H9 (cell line): Measurements from ENCODE around the gene ACAD8. TPM values are rescaled to one million over a fixed set of nuclear protein-coding genes. Genes with fewer than 3 reads are reported as not detected.
A peak's percentile ranks its signal among the peaks of the same experiment; 100 is the strongest.

ENCODE experiments used
- DNase-seq: peaks from one replicate; pipeline ENCODE4 v3.0.0-alpha.2; 2017
- H2AFZ ChIP-seq: one replicate; pipeline ENCODE4 v1.6.1; 2013; ENCODE audit warnings: mild to moderate bottlenecking, low read length, control low read depth, moderate library complexity
- H2AK5ac ChIP-seq: 2 replicates; pipeline ENCODE4 v1.6.1; 2013; ENCODE audit warnings: low read length, control low read depth, mixed read lengths; ENCODE audit not compliant: insufficient read length
- H2BK120ac ChIP-seq: one replicate; pipeline ENCODE4 v1.6.1; 2013; ENCODE audit warnings: low read depth, mild to moderate bottlenecking, low read length, control low read depth, inconsistent platforms; ENCODE audit not compliant: poor library complexity, severe bottlenecking
- H2BK12ac ChIP-seq: 2 replicates; pipeline ENCODE4 v1.6.1; 2013; ENCODE audit warnings: low read length, control low read depth, mixed read lengths, low read depth; ENCODE audit not compliant: insufficient read length
- H2BK15ac ChIP-seq: 2 replicates; pipeline ENCODE4 v1.6.1; 2013; ENCODE audit warnings: low read depth, low read length, control low read depth
- H2BK20ac ChIP-seq: one replicate; pipeline ENCODE4 v1.6.1; 2013; ENCODE audit warnings: low read depth, mild to moderate bottlenecking, low read length, control low read depth, inconsistent platforms; ENCODE audit not compliant: poor library complexity, severe bottlenecking
- H2BK5ac ChIP-seq: 2 replicates; pipeline ENCODE4 v1.6.1; 2013; ENCODE audit warnings: low read length, control low read depth, mixed read lengths; ENCODE audit not compliant: insufficient read length
- H3K14ac ChIP-seq: 2 replicates; pipeline ENCODE4 v1.6.1; 2013; ENCODE audit warnings: low read length, control low read depth; ENCODE audit not compliant: insufficient read depth
- H3K18ac ChIP-seq: 2 replicates; pipeline ENCODE4 v1.6.1; 2013; ENCODE audit warnings: low read depth, mild to moderate bottlenecking, mixed read lengths, low read length, control low read depth; ENCODE audit not compliant: insufficient read length
- H3K23ac ChIP-seq: 2 replicates; pipeline ENCODE4 v1.6.1; 2013; ENCODE audit warnings: low read length, control low read depth, mixed read lengths, low read depth; ENCODE audit not compliant: insufficient read length
- H3K23me2 ChIP-seq: 2 replicates; pipeline ENCODE4 v1.6.1; 2013; ENCODE audit warnings: low read depth, mild to moderate bottlenecking, mixed read lengths, low read length, control low read depth; ENCODE audit not compliant: insufficient read length, poor library complexity, severe bottlenecking
- H3K27ac ChIP-seq: 2 replicates; pipeline ENCODE4 v1.5.1; 2013; ENCODE audit warnings: low read length, control low read depth, mixed read lengths, low read depth; ENCODE audit not compliant: insufficient read length
- H3K27me3 ChIP-seq: 2 replicates; pipeline ENCODE4 v1.6.1; 2013; ENCODE audit warnings: low read length, control low read depth, inconsistent platforms; ENCODE audit not compliant: insufficient read depth
- H3K4ac ChIP-seq: 2 replicates; pipeline ENCODE4 v1.6.1; 2013; ENCODE audit warnings: low read depth, mild to moderate bottlenecking, control low read depth, inconsistent platforms, low read length, moderate library complexity
- H3K4me1 ChIP-seq: 2 replicates; pipeline ENCODE4 v1.6.1; 2013; ENCODE audit warnings: low read length, control low read depth, inconsistent platforms; ENCODE audit not compliant: insufficient read depth
- H3K4me2 ChIP-seq: 2 replicates; pipeline ENCODE4 v1.6.1; 2013; ENCODE audit warnings: low read length, control low read depth, mixed read lengths; ENCODE audit not compliant: insufficient read length, insufficient read depth
- H3K56ac ChIP-seq: 2 replicates; pipeline ENCODE4 v1.6.1; 2013; ENCODE audit warnings: low read depth, mild to moderate bottlenecking, mixed read lengths, low read length, control low read depth; ENCODE audit not compliant: insufficient read length
- H3K79me1 ChIP-seq: 2 replicates; pipeline ENCODE4 v1.6.1; 2013; ENCODE audit warnings: low read depth, mild to moderate bottlenecking, moderate library complexity, low read length, control low read depth, inconsistent platforms; ENCODE audit not compliant: insufficient read depth, poor library complexity, severe bottlenecking
- H3K79me2 ChIP-seq: 2 replicates; pipeline ENCODE4 v1.6.1; 2013; ENCODE audit warnings: low read length, control low read depth, inconsistent platforms; ENCODE audit not compliant: insufficient read depth
- H3K9ac ChIP-seq: 2 replicates; pipeline ENCODE4 v1.6.1; 2013; ENCODE audit warnings: low read length, control low read depth, mixed read lengths; ENCODE audit not compliant: insufficient read length; ENCODE audit errors: extremely low read depth
- H3K9me3 ChIP-seq: one replicate; pipeline ENCODE4 v1.6.1; 2013; ENCODE audit warnings: low read depth, low read length, inconsistent platforms; ENCODE audit not compliant: control insufficient read depth
- H3T11ph ChIP-seq: one replicate; pipeline ENCODE4 v1.6.1; 2013; ENCODE audit warnings: mild to moderate bottlenecking, low read length, control low read depth, inconsistent platforms
- H4K20me1 ChIP-seq: one replicate; pipeline ENCODE4 v1.6.1; 2013; ENCODE audit not compliant: control insufficient read depth, insufficient read length, insufficient read depth
- H4K5ac ChIP-seq: 2 replicates; pipeline ENCODE4 v1.6.1; 2013; ENCODE audit warnings: low read depth, mild to moderate bottlenecking, mixed read lengths, low read length, control low read depth; ENCODE audit not compliant: insufficient read length
- H4K8ac ChIP-seq: replicated peaks from 2 replicates; pipeline ENCODE4 v1.6.1; 2013; ENCODE audit warnings: low read length, control low read depth, mixed read lengths, low read depth; ENCODE audit not compliant: insufficient read length
- H4K91ac ChIP-seq: 2 replicates; pipeline ENCODE4 v1.6.1; 2013; ENCODE audit warnings: low read depth, mild to moderate bottlenecking, moderate library complexity, mixed read lengths, low read length, control low read depth; ENCODE audit not compliant: insufficient read length
- H3K27ac Mint-ChIP-seq, 3 experiments: 2 replicates in 2 of 3; 3 replicates in 1 of 3; pipeline ENCODE4 v1.8.0; 2020 to 2021; ENCODE audit warnings: mixed read lengths in 3 of 3, mild to moderate bottlenecking in 1 of 3, moderate library complexity in 1 of 3
- H3K27me3 Mint-ChIP-seq: 2 replicates; pipeline ENCODE4 v1.8.0; 2021; ENCODE audit warnings: low read depth, mild to moderate bottlenecking, moderate library complexity, mixed read lengths
- H3K36me3 Mint-ChIP-seq, 3 experiments: 2 replicates in 2 of 3; 3 replicates in 1 of 3; pipeline ENCODE4 v1.8.0; 2020 to 2021; ENCODE audit warnings: low read depth in 3 of 3, mixed read lengths in 3 of 3; ENCODE audit not compliant: insufficient read depth in 1 of 3
- H3K4me1 Mint-ChIP-seq, 2 experiments: 2 replicates each; pipeline ENCODE4 v1.8.0; 2020; ENCODE audit warnings: mixed read lengths in 2 of 2
- H3K4me3 Mint-ChIP-seq, 2 experiments: 2 replicates in 1 of 2; 3 replicates in 1 of 2; pipeline ENCODE4 v1.8.0; 2020 to 2021; ENCODE audit warnings: mild to moderate bottlenecking in 2 of 2, mixed read lengths in 2 of 2, moderate library complexity in 1 of 2
- H3K9me3 Mint-ChIP-seq, 2 experiments: 2 replicates in 1 of 2; 3 replicates in 1 of 2; pipeline ENCODE4 v1.8.0; 2020; ENCODE audit warnings: mild to moderate bottlenecking in 2 of 2, mixed read lengths in 2 of 2, moderate library complexity in 1 of 2
- WGBS: extraction: QIAGEN DNeasy Blood & Tissue Kit; methylation state at CpG from one replicate; pipeline ENCODE4 v1.1.7; 2013; ENCODE audit warnings: missing lambda C conversion rate, low lambda C conversion rate, mixed read lengths; ENCODE audit not compliant: insufficient read length; ENCODE audit errors: extremely low coverage; 5-methylcytosine and 5-hydroxymethylcytosine counted together
- total RNA-seq: library from RNA; stranded (reverse); gene quantifications from 2 replicates; pipeline ENCODE4 v1.2.1, GENCODE V29; 2021
- TF ChIP-seq, protein P1 (sequence below): fragments of 200-600 bp; sonication (generic); conservative IDR thresholded peaks from 3 replicates; pipeline ENCODE4 v1.8.0; 2021; ENCODE audit warnings: antibody characterized with exemption, mild to moderate bottlenecking

Gene ACAD8
- total RNA-seq, 1 experiment from 2014 or later = 46.8 TPM

DNA sequence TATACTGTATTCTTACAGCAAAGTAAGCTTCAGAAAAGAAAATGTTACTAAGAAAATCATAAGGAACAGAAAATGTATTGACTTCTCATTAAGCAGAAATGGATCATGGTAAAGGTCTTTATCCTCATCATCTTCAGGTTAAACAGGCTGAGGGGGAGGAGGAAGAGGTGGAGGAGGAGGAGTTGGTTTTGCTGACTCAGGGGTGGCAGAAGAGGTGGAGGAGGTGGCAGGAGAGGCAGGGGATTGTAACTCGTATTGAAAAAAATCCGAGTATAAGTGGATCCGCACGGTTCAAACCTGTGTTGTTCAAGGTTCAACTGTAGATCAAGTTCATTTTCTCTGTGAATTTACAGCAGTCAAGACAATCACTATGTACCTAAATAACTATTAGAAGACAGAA lies 35.8 kb downstream of the ACAD8 start:
- H3K56ac ChIP-seq = no peak overlapping the region
- H3K79me1 ChIP-seq = no peaks in the 10 kb centered on the region
- no peak overlapping the region for H3K9ac ChIP-seq
- H3K4ac ChIP-seq = no peak overlapping the region
- Mint-ChIP-seq H3K4me1 (peaks cover 12 to 14% of the 10 kb centered on the region in 2 experiments), H3K27ac (peak overlapping the region in 2 of 3 experiments; percentile 6 to 15; a peak in 2 of 7 replicates), H3K9me3 (no peaks in the 10 kb centered on the region; a peak in 1 of 5 replicates), H3K36me3 (peaks cover 14 to 42% (median 30%) of the 10 kb centered on the region in 3 experiments), H3K4me3 (no peak overlapping the region; a peak in 1 of 5 replicates), H3K27me3 (no peaks in the 10 kb centered on the region)
- H4K20me1 ChIP-seq = no peaks in the 10 kb centered on the region
- H3K27me3 ChIP-seq = no peaks in the 10 kb centered on the region
- H2BK5ac ChIP-seq = no peak overlapping the region
- no peak overlapping the region for H2BK15ac ChIP-seq
- H2AK5ac ChIP-seq = no peak overlapping the region
- no peaks in the 10 kb centered on the region for H3K79me2 ChIP-seq
- H4K8ac ChIP-seq = no peak overlapping the region
- no CpG with 5 or more reads among the region's 4 CpGs for WGBS
- DNase-seq = no peak
- no peak overlapping the region for H3K27ac ChIP-seq
- no peak overlapping the region for H3K14ac ChIP-seq
- H2BK20ac ChIP-seq = no peak overlapping the region
- no peak overlapping the region for H4K91ac ChIP-seq
- H2BK12ac ChIP-seq = no peak overlapping the region
- TF ChIP-seq, protein P1, sequence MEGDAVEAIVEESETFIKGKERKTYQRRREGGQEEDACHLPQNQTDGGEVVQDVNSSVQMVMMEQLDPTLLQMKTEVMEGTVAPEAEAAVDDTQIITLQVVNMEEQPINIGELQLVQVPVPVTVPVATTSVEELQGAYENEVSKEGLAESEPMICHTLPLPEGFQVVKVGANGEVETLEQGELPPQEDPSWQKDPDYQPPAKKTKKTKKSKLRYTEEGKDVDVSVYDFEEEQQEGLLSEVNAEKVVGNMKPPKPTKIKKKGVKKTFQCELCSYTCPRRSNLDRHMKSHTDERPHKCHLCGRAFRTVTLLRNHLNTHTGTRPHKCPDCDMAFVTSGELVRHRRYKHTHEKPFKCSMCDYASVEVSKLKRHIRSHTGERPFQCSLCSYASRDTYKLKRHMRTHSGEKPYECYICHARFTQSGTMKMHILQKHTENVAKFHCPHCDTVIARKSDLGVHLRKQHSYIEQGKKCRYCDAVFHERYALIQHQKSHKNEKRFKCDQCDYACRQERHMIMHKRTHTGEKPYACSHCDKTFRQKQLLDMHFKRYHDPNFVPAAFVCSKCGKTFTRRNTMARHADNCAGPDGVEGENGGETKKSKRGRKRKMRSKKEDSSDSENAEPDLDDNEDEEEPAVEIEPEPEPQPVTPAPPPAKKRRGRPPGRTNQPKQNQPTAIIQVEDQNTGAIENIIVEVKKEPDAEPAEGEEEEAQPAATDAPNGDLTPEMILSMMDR = no peak
- no peak overlapping the region for H3K23ac ChIP-seq
- no peak overlapping the region for H3K4me2 ChIP-seq
- no peak overlapping the region for H4K5ac ChIP-seq
- H3K9me3 ChIP-seq = no peaks in the 10 kb centered on the region
- H3K4me1 ChIP-seq = no peaks in the 10 kb centered on the region
- no peak overlapping the region for H3T11ph ChIP-seq
- no peak overlapping the region for H2BK120ac ChIP-seq
- no peak overlapping the region for H3K18ac ChIP-seq
- H2AFZ ChIP-seq = no peak overlapping the region
- H3K23me2 ChIP-seq = no peaks in the 10 kb centered on the region
